Left lung (tissue), 10 donors: Measurements from ENCODE around the gene GCDH. TPM values are rescaled to one million over a fixed set of nuclear protein-coding genes. Genes with fewer than 3 reads are reported as not detected.
A peak's percentile ranks its signal among the peaks of the same experiment; 100 is the strongest.

Source experiments
- ATAC-seq: fragments of 200-7000 bp; cut with Tn5 transposase; one replicate; pipeline ENCODE4 v1.9.1; 2020; ENCODE audit warnings: moderate library complexity
- DNase-seq, 4 donors: peaks; one replicate each; pipeline ENCODE4 v3.0.0-alpha.2; 2013 to 2020
- H3K27ac ChIP-seq, 2 donors: fragments of 200-600 bp; sonication (generic) in 1 of 2; one replicate each; pipeline versions ENCODE4 v1.5.0 to v1.8.0; 2020 to 2021
- H3K27me3 ChIP-seq, 2 donors: fragments of 200-600 bp; sonication (generic) in 1 of 2; one replicate each; pipeline versions ENCODE4 v1.5.0 to v1.8.0; 2020 to 2021
- H3K36me3 ChIP-seq, 2 donors: fragments of 200-600 bp; sonication (generic) in 1 of 2; one replicate each; pipeline versions ENCODE4 v1.5.0 to v1.8.0; 2020 to 2021
- H3K4me1 ChIP-seq, 2 donors: fragments of 200-600 bp; one replicate each; pipeline ENCODE4 v1.8.0; 2021
- H3K4me3 ChIP-seq, 2 donors: fragments of 200-600 bp; sonication (generic) in 1 of 2; one replicate each; pipeline versions ENCODE4 v1.5.0 to v1.8.0; 2020 to 2021; ENCODE audit warnings: mild to moderate bottlenecking in 1 of 2
- H3K9me3 ChIP-seq, 2 donors: fragments of 200-600 bp; sonication (generic) in 1 of 2; one replicate each; pipeline versions ENCODE4 v1.5.0 to v1.8.0; 2020 to 2021
- intact Hi-C, 2 donors: fragments of 100-400 bp; cut with DNase I; formaldehyde crosslinking; loops; one replicate each; pipeline versions ENCODE4 v1.11.2 to v1.14.2; 2022
- polyA plus RNA-seq, 6 donors: library from polyadenylated mRNA; unstranded; fragments of 120-200 nt; gene quantifications; one replicate each; pipeline ENCODE4 v1.2.1, GENCODE V29; 2013; ENCODE audit not compliant: insufficient read length in 6 of 6
- total RNA-seq, 2 donors: library from RNA; stranded (reverse); fragmentation: NEBNext Ultra II Directional; extraction: Animal tissue kit (Norgen Biotek cat#: 25700); gene quantifications; one replicate each; pipeline ENCODE4 v1.2.1, GENCODE V29; 2021
- TF ChIP-seq, protein P1 (sequence below), 2 donors: fragments of 200-600 bp; sonication (generic) in 1 of 2; IDR thresholded peaks; one replicate each; pipeline versions ENCODE4 v1.5.0 to v1.8.0; 2021; ENCODE audit warnings: antibody characterized with exemption in 2 of 2
- donor health status: DM: no; HTN: yes; CAD: no.
- donor health status: DM: no; HTN: no; CAD: no.

The GCDH gene
- total and polyA plus RNA-seq, 8 donors = 23.6 to 29.2 (median 26.9) TPM

DNA sequence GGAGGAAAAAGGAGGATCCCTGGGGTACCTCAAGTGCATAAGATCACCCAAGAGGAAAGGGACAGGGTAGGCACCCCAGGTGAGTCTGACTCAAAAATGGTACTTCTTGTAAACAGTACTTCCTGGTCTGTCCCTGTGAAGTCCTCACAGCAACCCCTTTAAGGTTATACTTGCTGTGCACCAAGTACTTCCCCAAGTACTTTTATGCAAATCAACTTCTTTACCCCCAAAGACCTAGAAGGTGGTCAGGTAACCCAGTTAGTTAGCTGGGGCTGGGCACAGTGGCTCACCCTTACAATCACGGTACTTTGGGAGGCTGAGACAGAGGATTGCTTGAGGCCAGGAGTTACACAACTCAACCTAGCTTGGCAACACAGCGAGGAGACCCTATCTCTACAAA lies 49.9 kb downstream of the GCDH start:
- peaks cover 4 to 61% of the 10 kb centered on the region in 2 donors for H3K36me3 ChIP-seq
- H3K9me3 ChIP-seq = no peaks in the 10 kb centered on the region
- peak overlapping the region in 1 of 2 donors; percentile 93 for H3K27ac ChIP-seq
- ATAC-seq = no peak
- intact Hi-C loops = no loop called here
- H3K4me1 ChIP-seq = peaks cover 31 to 76% of the 10 kb centered on the region in 2 donors
- no peak for DNase-seq
- H3K27me3 ChIP-seq = no peaks in the 10 kb centered on the region
- peak overlapping the region in 1 of 2 donors; percentile 89 for H3K4me3 ChIP-seq
- TF ChIP-seq, protein P1, sequence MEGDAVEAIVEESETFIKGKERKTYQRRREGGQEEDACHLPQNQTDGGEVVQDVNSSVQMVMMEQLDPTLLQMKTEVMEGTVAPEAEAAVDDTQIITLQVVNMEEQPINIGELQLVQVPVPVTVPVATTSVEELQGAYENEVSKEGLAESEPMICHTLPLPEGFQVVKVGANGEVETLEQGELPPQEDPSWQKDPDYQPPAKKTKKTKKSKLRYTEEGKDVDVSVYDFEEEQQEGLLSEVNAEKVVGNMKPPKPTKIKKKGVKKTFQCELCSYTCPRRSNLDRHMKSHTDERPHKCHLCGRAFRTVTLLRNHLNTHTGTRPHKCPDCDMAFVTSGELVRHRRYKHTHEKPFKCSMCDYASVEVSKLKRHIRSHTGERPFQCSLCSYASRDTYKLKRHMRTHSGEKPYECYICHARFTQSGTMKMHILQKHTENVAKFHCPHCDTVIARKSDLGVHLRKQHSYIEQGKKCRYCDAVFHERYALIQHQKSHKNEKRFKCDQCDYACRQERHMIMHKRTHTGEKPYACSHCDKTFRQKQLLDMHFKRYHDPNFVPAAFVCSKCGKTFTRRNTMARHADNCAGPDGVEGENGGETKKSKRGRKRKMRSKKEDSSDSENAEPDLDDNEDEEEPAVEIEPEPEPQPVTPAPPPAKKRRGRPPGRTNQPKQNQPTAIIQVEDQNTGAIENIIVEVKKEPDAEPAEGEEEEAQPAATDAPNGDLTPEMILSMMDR (IDR thresholded peaks at IDR 0.05) = no peak

DNA sequence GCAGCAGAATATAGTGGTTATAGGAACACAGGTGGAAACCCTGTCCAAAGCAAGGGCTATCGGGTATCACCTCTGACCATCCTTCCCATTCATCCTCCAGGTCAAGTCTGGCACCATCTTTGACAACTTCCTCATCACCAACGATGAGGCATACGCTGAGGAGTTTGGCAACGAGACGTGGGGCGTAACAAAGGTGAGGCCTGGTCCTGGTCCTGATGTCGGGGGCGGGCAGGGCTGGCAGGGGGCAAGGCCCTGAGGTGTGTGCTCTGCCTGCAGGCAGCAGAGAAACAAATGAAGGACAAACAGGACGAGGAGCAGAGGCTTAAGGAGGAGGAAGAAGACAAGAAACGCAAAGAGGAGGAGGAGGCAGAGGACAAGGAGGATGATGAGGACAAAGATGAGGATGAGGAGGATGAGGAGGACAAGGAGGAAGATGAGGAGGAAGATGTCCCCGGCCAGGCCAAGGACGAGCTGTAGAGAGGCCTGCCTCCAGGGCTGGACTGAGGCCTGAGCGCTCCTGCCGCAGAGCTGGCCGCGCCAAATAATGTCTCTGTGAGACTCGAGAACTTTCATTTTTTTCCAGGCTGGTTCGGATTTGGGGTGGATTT lies 52.6 kb downstream of the GCDH start:
- peak overlapping the region; percentile 7 to 18 for H3K27ac ChIP-seq
- H3K4me3 ChIP-seq = peak overlapping the region in 1 of 2 donors; percentile 18
- TF ChIP-seq, protein P1 (IDR thresholded peaks at IDR 0.05) = no peak
- intact Hi-C loops = no loop called here
- no peaks in the 10 kb centered on the region for H3K27me3 ChIP-seq
- DNase-seq = no peak
- ATAC-seq = no peak
- H3K4me1 ChIP-seq = peaks cover 26 to 83% of the 10 kb centered on the region in 2 donors
- H3K9me3 ChIP-seq = no peaks in the 10 kb centered on the region
- peaks cover 4 to 71% of the 10 kb centered on the region in 2 donors for H3K36me3 ChIP-seq

DNA sequence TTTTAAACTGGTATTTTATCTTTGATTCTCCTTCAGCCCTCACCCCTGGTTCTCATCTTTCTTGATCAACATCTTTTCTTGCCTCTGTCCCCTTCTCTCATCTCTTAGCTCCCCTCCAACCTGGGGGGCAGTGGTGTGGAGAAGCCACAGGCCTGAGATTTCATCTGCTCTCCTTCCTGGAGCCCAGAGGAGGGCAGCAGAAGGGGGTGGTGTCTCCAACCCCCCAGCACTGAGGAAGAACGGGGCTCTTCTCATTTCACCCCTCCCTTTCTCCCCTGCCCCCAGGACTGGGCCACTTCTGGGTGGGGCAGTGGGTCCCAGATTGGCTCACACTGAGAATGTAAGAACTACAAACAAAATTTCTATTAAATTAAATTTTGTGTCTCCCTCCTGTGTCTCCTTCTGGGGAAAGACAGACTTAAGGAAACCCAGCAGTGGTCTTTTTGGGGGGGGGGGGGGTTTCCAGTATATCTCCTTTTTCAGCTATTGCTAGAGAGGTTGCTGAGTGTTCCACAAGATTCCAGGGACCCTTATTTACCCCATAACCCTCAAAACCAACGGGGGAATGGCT lies 53.2 kb downstream of the GCDH start:
- Histone ChIP-seq H3K27ac (no peak overlapping the region), H3K36me3 (peaks cover 4 to 77% of the 10 kb centered on the region in 2 donors), H3K27me3 (no peaks in the 10 kb centered on the region), H3K4me3 (peak overlapping the region in 1 of 2 donors; percentile 18), H3K9me3 (no peaks in the 10 kb centered on the region), H3K4me1 (peaks cover 26 to 88% of the 10 kb centered on the region in 2 donors)
- TF ChIP-seq, protein P1 (IDR thresholded peaks at IDR 0.05) = no peak
- DNase-seq (no peak), ATAC-seq (no peak)
- intact Hi-C loops = no loop called here

DNA sequence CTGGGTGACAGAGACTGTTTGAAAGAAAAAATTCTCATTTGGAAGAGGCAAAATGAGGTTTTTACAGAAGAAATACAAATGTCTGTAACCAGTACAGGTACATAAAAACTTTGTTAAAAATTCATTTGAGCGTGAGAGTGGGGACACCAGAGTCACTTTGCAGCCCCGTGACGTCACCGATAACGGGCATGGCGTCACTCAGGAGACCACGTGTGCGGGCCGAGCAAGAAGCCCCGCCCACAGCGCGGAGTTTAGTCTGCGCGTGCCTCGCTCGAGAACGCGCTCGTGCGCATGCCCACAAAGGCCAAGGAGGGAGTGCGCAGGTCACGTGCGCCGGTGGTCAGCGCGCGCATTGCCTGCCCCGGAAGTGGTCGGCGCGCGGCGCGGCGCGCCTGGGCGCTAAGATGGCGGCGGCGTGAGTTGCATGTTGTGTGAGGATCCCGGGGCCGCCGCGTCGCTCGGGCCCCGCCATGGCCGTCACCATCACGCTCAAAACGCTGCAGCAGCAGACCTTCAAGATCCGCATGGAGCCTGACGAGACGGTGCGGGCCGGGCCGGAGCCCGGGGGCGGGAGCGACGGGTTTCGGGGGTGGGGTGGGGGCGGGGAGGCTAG lies 54.6 kb downstream of the GCDH start, which contains the start of gene RAD23A:
Gene RAD23A, plus strand, starts transcription at position 384 of the 613 bp plus-strand sequence. Its CDS starts 87 bp downstream, at position 471.
- no peaks in the 10 kb centered on the region for H3K27me3 ChIP-seq
- H3K9me3 ChIP-seq = no peaks in the 10 kb centered on the region
- H3K4me3 ChIP-seq = peak within 1 kb of the TSS; percentile 85 to 93
- intact Hi-C loops = no loop called here
- H3K27ac ChIP-seq = peak within 1 kb of the TSS; percentile 90 to 94
- DNase-seq (peak; percentile 97 to 99 (median 98)), ATAC-seq (peak; percentile 91)
- peaks cover 16 to 88% of the 10 kb centered on the region in 2 donors for H3K4me1 ChIP-seq
- TF ChIP-seq, protein P1 (IDR thresholded peaks at IDR 0.05) = peak in 1 of 2 donors; percentile 20
- H3K36me3 ChIP-seq = peaks cover 0 to 77% of the 10 kb centered on the region in 2 donors
